ENCODE measurements around the gene DNASE1L2.

Gene DNASE1L2

DNA sequence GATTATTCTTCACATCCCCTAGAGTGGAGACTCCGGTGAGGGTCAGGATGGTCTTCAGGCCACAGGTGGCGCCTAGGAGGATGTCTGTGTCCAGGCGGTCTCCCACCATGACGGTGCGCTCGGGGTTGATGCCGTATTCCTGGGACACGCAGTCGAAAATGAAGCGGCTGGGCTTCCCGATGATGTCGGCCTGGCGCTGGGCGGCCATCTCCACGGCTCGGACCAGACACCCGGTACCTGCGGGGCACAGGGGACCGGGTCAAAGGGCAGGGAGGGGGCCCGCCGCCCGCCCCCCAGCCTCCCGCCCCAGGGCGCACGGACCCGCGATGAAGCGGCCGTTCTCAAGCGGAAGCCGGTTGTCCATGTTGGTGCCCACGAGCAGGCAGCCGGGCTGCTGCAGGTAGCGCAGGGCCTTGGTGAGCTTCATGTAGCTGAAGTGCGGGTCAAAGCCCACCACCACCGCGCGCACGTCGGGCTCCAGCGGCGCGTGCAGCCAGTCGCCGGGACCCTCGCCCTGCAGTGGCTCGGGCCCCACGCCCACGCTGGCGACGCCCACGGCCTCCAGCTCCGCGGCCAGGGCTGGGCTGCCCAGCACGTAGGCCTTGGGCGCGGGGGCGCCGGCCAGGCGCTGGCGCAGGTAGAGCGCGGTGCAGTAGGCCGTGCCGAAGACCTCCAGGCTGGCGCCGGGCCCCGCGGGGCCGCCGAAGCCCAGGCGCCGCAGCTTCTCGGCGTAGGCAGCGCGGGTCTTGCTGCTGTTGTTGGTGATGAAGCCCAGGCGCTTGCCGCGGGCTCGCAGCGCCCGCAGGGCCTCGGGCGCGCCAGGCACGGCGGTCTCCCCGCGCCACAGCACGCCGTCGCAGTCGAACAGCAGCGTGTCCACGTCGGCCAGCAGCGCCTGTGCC lies 22.2 kb upstream of the DNASE1L2 start:
- Histone ChIP-seq H3K9me3 (no peaks in the 10 kb centered on the region), H3K4me1 (peaks cover 12% of the 10 kb centered on the region), H3K4me3 (ENCODE audit: low read depth, low read length) (peak overlapping the region; percentile 78), H3K27me3 (no peaks in the 10 kb centered on the region), H3K36me3 (peaks cover 22% of the 10 kb centered on the region)
- DNase-seq, result no peak
- TF ChIP-seq, protein P1, sequence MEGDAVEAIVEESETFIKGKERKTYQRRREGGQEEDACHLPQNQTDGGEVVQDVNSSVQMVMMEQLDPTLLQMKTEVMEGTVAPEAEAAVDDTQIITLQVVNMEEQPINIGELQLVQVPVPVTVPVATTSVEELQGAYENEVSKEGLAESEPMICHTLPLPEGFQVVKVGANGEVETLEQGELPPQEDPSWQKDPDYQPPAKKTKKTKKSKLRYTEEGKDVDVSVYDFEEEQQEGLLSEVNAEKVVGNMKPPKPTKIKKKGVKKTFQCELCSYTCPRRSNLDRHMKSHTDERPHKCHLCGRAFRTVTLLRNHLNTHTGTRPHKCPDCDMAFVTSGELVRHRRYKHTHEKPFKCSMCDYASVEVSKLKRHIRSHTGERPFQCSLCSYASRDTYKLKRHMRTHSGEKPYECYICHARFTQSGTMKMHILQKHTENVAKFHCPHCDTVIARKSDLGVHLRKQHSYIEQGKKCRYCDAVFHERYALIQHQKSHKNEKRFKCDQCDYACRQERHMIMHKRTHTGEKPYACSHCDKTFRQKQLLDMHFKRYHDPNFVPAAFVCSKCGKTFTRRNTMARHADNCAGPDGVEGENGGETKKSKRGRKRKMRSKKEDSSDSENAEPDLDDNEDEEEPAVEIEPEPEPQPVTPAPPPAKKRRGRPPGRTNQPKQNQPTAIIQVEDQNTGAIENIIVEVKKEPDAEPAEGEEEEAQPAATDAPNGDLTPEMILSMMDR (IDR thresholded peaks at IDR 0.05; ENCODE audit: low read depth, low read length), result no peak

DNA sequence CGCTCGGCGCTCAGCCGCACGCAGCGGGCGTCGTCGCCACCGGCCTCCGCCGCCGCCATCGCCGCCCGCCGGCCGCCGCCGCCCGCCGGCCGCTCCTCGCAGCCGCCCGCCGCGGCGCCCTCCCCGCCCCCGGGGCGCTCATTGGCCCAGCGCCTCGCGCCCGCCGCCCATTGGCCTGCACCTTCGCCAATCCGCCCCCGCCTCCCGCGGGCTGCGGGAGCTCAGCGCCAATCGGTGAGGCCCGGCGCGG lies 21.6 kb upstream of the DNASE1L2 start, which contains the start of gene PGP:
PGP (minus strand) TSS at position 122 of the 250 bp plus-strand sequence; CDS start at position 59, 63 bp downstream.
- no peaks in the 10 kb centered on the region for H3K27me3 ChIP-seq
- TF ChIP-seq, protein P1 (IDR thresholded peaks at IDR 0.05; ENCODE audit: low read depth, low read length), result no peak
- H3K4me3 ChIP-seq (ENCODE audit: low read depth, low read length), result peak within 1 kb of the TSS; percentile 78
- no peak for DNase-seq
- no peaks in the 10 kb centered on the region for H3K9me3 ChIP-seq
- peaks cover 16% of the 10 kb centered on the region for H3K36me3 ChIP-seq
- H3K4me1 ChIP-seq, result peaks cover 12% of the 10 kb centered on the region

DNA sequence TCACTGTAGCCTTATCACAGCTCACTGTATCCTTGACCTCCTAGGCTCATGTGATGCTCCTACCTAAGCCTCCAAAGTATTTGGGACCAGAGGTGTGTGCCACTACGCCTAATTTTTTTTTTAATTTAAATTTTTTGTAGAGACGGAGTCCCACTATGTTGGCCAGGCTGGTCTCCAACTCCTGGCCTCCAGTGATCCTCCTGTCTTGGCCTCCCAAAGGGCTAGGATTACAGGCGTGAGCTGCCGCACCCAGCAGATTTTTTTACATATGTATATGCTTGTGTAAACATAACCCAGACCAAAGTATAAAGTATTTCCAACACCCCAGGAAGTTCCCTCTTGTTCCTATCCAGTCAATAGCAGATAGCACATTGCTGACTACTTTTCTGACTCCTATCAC lies 19.9 kb upstream of the DNASE1L2 start:
- TF ChIP-seq, protein P1 (IDR thresholded peaks at IDR 0.05; ENCODE audit: low read depth, low read length), result no peak
- H3K9me3 ChIP-seq, result no peaks in the 10 kb centered on the region
- peaks cover 10% of the 10 kb centered on the region for H3K36me3 ChIP-seq
- peaks cover 8% of the 10 kb centered on the region for H3K4me1 ChIP-seq
- no peak overlapping the region for H3K4me3 ChIP-seq (ENCODE audit: low read depth, low read length)
- no peaks in the 10 kb centered on the region for H3K27me3 ChIP-seq
- no peak for DNase-seq

DNA sequence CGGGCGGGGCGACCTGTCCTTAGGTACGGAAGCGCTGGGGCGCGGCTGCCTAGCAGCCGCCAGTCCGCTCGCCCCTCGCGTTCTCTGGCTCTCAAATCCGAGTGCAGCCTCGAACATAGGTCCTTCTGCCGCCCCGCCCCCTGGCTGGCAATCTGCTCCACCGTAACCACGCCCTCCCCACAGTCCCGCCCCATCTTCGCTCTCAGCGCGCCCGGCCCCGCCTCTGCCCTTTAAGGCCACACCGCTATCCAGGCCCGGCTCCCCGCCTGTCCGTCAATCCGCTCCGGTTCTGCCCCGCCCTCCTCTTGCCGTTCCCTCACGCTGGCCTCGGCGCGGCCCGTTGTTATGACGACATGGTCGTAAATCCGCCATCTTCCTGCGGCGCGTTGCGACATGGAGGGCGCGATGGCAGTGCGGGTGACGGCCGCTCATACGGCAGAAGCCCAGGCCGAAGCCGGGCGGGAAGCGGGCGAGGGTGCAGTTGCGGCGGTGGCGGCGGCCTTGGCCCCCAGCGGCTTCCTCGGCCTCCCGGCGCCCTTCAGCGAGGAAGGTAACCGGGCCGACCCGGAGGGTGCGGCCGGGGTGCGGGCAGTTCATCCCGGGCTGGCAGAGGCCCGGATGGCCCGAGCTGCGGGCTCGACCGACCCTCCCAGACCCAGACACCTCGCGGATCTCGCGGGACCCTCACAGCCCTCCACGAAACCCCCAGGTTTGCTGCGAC lies 12.9 kb upstream of the DNASE1L2 start, which contains the start of gene E4F1:
E4F1 (plus strand) TSS at position 371 of the 721 bp plus-strand sequence; CDS start at position 394, 23 bp downstream.
- no peaks in the 10 kb centered on the region for H3K4me1 ChIP-seq
- H3K9me3 ChIP-seq, result no peaks in the 10 kb centered on the region
- peak within 1 kb of the TSS; percentile 91 for H3K4me3 ChIP-seq (ENCODE audit: low read depth, low read length)
- TF ChIP-seq, protein P1 (IDR thresholded peaks at IDR 0.05; ENCODE audit: low read depth, low read length), result no peak
- peaks cover 5% of the 10 kb centered on the region for H3K36me3 ChIP-seq
- peak; percentile 100 for DNase-seq
- H3K27me3 ChIP-seq, result no peaks in the 10 kb centered on the region

DNA sequence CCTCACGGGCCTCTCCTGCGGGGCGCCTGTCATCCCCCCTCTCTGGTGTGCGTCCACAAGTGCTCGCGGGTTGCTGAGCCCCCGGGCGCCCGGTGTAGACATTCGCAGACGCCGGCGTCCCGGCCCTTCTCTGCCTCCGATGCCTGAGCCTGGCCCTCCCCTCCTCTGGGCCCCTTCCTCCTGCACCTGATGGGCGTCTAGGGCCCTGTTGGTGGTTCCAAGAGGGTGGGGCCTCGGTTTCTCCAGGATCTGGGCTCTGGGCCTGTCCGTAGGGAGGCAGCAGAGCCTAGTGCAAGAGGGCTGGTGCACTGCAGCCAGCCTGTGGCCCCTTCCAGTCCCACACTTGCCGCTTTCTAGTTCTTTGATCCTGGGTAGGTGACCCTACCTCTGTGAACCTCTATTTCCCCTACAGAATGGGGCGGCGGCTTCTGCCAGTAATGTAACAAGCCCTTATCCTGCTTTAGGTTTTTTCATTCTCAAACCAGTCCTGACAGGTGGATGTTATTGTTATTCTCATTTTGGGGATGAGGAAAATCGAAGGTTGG lies 12.2 kb upstream of the DNASE1L2 start:
- TF ChIP-seq, protein P1 (IDR thresholded peaks at IDR 0.05; ENCODE audit: low read depth, low read length), result peak; percentile 32; the same call in 1 of the 2 replicates
- Histone ChIP-seq H3K4me3 (ENCODE audit: low read depth, low read length) (peak overlapping the region; percentile 91), H3K9me3 (no peaks in the 10 kb centered on the region), H3K27me3 (no peaks in the 10 kb centered on the region), H3K36me3 (peaks cover 11% of the 10 kb centered on the region), H3K4me1 (no peaks in the 10 kb centered on the region)
- DNase-seq, result peak; percentile 59
